ENCODE data around the gene RAB3IL1. TPM values are rescaled to one million over a fixed set of nuclear protein-coding genes. Genes with fewer than 3 reads are reported as not detected.

RAB3IL1 gene
- total and polyA plus RNA-seq, 2 experiments from 2014 or later = 8.3 to 11.6 TPM

- TF ChIP-seq CTCF (IDR thresholded peaks at IDR 0.05; ENCODE audit: low read depth, low read length) = no peak
- Histone ChIP-seq H3K27ac (no peak overlapping the region), H3K4me3 (no peak overlapping the region), H3K27me3 (no peaks in the 10 kb centered on the region), H3K36me3 (no peaks in the 10 kb centered on the region), H3K4me1 (ENCODE audit: low read depth) (no peaks in the 10 kb centered on the region), H3K9me3 (ENCODE audit: low read depth) (no peaks in the 10 kb centered on the region)
- no peak for DNase-seq (ENCODE audit: low read depth in 1 of 2, low spot score in 1 of 2)
These were observed 15.1 kb downstream of the RAB3IL1 start for GRCh38 chr11:61902313-61902712.

GRCh38 chr11:61901397-61901796 lies 16.0 kb downstream of the RAB3IL1 start:
- Histone ChIP-seq H3K4me3 (no peak overlapping the region), H3K9me3 (ENCODE audit: low read depth) (no peaks in the 10 kb centered on the region), H3K27ac (no peak overlapping the region), H3K4me1 (ENCODE audit: low read depth) (no peaks in the 10 kb centered on the region), H3K36me3 (no peaks in the 10 kb centered on the region), H3K27me3 (no peaks in the 10 kb centered on the region)
- DNase-seq (ENCODE audit: low read depth in 1 of 2, low spot score in 1 of 2) = no peak
- no peak for TF ChIP-seq CTCF (IDR thresholded peaks at IDR 0.05; ENCODE audit: low read depth, low read length)

- no peaks in the 10 kb centered on the region for H3K36me3 ChIP-seq
- no peaks in the 10 kb centered on the region for H3K9me3 ChIP-seq (ENCODE audit: low read depth)
- no peak overlapping the region for H3K27ac ChIP-seq
- TF ChIP-seq CTCF (IDR thresholded peaks at IDR 0.05; ENCODE audit: low read depth, low read length) = no peak
- H3K4me3 ChIP-seq = no peak overlapping the region
- H3K27me3 ChIP-seq = no peaks in the 10 kb centered on the region
- no peak for DNase-seq (ENCODE audit: low read depth in 1 of 2, low spot score in 1 of 2)
- no peaks in the 10 kb centered on the region for H3K4me1 ChIP-seq (ENCODE audit: low read depth)
These were observed 17.1 kb downstream of the RAB3IL1 start for GRCh38 chr11:61900251-61900650.

GRCh38 chr11:61899146-61899841 lies 18.1 kb downstream of the RAB3IL1 start:
- Histone ChIP-seq H3K4me1 (ENCODE audit: low read depth) (no peaks in the 10 kb centered on the region), H3K27me3 (no peaks in the 10 kb centered on the region), H3K27ac (no peak overlapping the region), H3K9me3 (ENCODE audit: low read depth) (no peaks in the 10 kb centered on the region), H3K36me3 (no peaks in the 10 kb centered on the region), H3K4me3 (no peak overlapping the region)
- TF ChIP-seq CTCF (IDR thresholded peaks at IDR 0.05; ENCODE audit: low read depth, low read length) = peak; percentile 99
- DNase-seq (ENCODE audit: low read depth in 1 of 2, low spot score in 1 of 2) = peak; percentile 80

GRCh38 chr11:61898247-61898582 lies 19.2 kb downstream of the RAB3IL1 start:
- H3K27me3 ChIP-seq = no peaks in the 10 kb centered on the region
- no peak overlapping the region for H3K27ac ChIP-seq
- no peak for DNase-seq (ENCODE audit: low read depth in 1 of 2, low spot score in 1 of 2)
- H3K36me3 ChIP-seq = no peaks in the 10 kb centered on the region
- H3K4me3 ChIP-seq = no peak overlapping the region
- H3K4me1 ChIP-seq (ENCODE audit: low read depth) = no peaks in the 10 kb centered on the region
- no peak for TF ChIP-seq CTCF (IDR thresholded peaks at IDR 0.05; ENCODE audit: low read depth, low read length)
- H3K9me3 ChIP-seq (ENCODE audit: low read depth) = no peaks in the 10 kb centered on the region
